HCT116 (cell line): ENCODE measurements around the gene SUPT5H.

Experiments
- EZH2phosphoT487 ChIP-seq: fragments of 200-600 bp; IDR thresholded peaks from 2 replicates; pipeline ENCODE4 v1.6.1; 2018; ENCODE audit warnings: antibody characterized with exemption, borderline replicate concordance
- JUND ChIP-seq: IDR thresholded peaks from 2 replicates; pipeline ENCODE4 v1.6.1; 2012
- POLR2A ChIP-seq: IDR thresholded peaks from 2 replicates; pipeline ENCODE4 v1.7.0; 2011; ENCODE audit warnings: borderline replicate concordance; ENCODE audit not compliant: insufficient read depth, insufficient read length; ENCODE audit errors: extremely low read depth
- TF ChIP-seq, protein P1 (sequence below), 3 experiments: fragments of 200-600 bp in 1 of 3; sonication (generic) in 1 of 3; IDR thresholded peaks in 2 of 3; conservative IDR thresholded peaks in 1 of 3; 2 replicates each; pipeline ENCODE4 v1.5.1; 2012 to 2017; ENCODE audit warnings: low read depth in 2 of 3, low read length in 2 of 3, antibody characterized with exemption in 1 of 3, borderline replicate concordance in 1 of 3, control low read depth in 1 of 3, mild to moderate bottlenecking in 1 of 3, mixed read lengths in 1 of 3, mixed run types in 1 of 3, moderate library complexity in 1 of 3; ENCODE audit not compliant: insufficient read depth in 1 of 3

DNA sequence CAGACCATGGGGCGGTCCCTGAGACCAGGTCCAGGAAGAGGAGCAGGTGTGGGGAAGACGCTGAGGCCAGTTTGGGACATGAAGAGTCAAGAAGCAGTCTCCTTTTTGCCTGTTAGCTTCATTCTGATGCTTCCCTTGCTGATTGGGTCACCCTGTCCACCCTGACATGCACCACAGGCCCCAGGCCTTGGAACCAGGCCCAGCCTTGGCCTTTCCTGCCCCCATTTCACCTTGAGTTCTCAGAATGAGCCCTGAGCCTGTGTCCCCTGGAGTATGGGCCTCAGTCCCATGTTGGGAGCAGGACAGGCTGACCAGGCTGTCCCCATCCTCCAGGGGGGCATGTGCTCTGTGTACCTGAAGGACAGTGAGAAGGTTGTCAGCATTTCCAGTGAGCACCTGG lies 30.4 kb downstream of the SUPT5H start:
- TF ChIP-seq JUND, result no peak
- TF ChIP-seq, protein P1, sequence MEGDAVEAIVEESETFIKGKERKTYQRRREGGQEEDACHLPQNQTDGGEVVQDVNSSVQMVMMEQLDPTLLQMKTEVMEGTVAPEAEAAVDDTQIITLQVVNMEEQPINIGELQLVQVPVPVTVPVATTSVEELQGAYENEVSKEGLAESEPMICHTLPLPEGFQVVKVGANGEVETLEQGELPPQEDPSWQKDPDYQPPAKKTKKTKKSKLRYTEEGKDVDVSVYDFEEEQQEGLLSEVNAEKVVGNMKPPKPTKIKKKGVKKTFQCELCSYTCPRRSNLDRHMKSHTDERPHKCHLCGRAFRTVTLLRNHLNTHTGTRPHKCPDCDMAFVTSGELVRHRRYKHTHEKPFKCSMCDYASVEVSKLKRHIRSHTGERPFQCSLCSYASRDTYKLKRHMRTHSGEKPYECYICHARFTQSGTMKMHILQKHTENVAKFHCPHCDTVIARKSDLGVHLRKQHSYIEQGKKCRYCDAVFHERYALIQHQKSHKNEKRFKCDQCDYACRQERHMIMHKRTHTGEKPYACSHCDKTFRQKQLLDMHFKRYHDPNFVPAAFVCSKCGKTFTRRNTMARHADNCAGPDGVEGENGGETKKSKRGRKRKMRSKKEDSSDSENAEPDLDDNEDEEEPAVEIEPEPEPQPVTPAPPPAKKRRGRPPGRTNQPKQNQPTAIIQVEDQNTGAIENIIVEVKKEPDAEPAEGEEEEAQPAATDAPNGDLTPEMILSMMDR (IDR thresholded peaks at IDR 0.05 in 2 of 3, conservative IDR thresholded peaks at IDR 0.05 in 1 of 3; ENCODE audit: borderline replicate concordance in 1 of 3, insufficient read depth in 1 of 3, low read depth in 2 of 3, low read length in 2 of 3), result no peak
- TF ChIP-seq POLR2A, result no peak
- TF ChIP-seq EZH2phosphoT487, result no peak
